ENCODE data around the gene HNRNPD.

DNA sequence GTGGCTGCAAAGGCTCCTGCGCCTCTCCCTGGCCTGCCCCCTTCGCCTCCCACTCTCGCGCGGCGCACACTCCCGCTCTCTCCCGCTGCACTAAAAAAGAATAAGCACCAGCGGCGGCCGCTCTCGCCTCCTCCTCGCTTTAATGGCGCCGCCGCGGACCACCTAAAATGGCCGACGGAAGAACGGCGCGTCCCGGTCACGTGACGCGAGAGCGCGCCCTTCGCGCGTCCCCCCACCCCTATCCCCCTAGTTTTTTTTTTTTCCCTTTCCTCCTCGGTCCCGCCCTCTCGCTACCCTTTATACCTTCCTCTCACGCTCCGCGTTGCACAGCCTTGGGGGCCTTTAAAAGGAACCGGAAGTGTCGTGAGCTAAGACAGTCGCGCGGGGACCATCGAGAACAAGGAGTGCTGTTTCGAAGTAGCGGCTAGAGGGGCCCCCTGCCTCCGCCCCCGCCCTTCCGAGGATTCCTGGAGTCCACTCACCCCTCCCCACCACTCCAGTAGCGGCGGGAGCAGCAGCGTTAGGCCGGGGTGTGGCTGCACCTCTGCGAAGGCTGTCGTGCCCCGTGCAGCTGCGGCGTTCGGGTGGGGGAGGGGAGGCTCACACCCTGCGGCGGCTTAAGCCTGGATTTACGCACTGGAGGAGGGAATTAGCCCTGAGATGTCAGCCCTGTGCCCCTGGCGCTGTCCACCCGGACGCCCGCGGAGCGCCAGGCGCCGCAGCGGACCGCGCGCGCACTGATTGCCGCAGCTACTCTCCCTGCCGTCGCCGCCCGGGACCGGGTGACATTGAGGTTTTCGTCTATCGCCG, at the start of gene HNRNPD:
- TF ChIP-seq, protein P1, sequence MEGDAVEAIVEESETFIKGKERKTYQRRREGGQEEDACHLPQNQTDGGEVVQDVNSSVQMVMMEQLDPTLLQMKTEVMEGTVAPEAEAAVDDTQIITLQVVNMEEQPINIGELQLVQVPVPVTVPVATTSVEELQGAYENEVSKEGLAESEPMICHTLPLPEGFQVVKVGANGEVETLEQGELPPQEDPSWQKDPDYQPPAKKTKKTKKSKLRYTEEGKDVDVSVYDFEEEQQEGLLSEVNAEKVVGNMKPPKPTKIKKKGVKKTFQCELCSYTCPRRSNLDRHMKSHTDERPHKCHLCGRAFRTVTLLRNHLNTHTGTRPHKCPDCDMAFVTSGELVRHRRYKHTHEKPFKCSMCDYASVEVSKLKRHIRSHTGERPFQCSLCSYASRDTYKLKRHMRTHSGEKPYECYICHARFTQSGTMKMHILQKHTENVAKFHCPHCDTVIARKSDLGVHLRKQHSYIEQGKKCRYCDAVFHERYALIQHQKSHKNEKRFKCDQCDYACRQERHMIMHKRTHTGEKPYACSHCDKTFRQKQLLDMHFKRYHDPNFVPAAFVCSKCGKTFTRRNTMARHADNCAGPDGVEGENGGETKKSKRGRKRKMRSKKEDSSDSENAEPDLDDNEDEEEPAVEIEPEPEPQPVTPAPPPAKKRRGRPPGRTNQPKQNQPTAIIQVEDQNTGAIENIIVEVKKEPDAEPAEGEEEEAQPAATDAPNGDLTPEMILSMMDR (IDR thresholded peaks at IDR 0.05): no peak
- TF ChIP-seq ZFX (IDR thresholded peaks at IDR 0.05; ENCODE audit: borderline replicate concordance): no peak
